Endothelial cell of umbilical vein (primary cell): Measurements from ENCODE around the gene EDN2.

Source experiments
- CTCF ChIP-seq, 2 donors: IDR thresholded peaks; 1 replicate in 1 of 2; 2 replicates in 1 of 2; pipeline ENCODE4 v1.5.1; 2011; ENCODE audit warnings: low read length in 2 of 2, mild to moderate bottlenecking in 2 of 2, moderate library complexity in 2 of 2, control low read depth in 1 of 2, inconsistent platforms in 1 of 2, low read depth in 1 of 2; ENCODE audit not compliant: insufficient read depth in 1 of 2; ENCODE audit errors: extremely low read depth in 1 of 2
- EZH2 ChIP-seq: IDR thresholded peaks from 2 replicates; pipeline ENCODE4 v1.6.1; 2012; ENCODE audit warnings: borderline replicate concordance, low read depth, mild to moderate bottlenecking, moderate library complexity, low read length, inconsistent platforms; ENCODE audit not compliant: severe bottlenecking
- FOS ChIP-seq: IDR thresholded peaks from 2 replicates; pipeline ENCODE4 v1.6.1; 2011; ENCODE audit warnings: mild to moderate bottlenecking, low read length, moderate library complexity, borderline replicate concordance; ENCODE audit not compliant: insufficient read depth
- GATA2 ChIP-seq: IDR thresholded peaks from 2 replicates; pipeline ENCODE4 v1.7.0; 2011; ENCODE audit warnings: low read depth, mild to moderate bottlenecking, moderate library complexity, mixed read lengths, low read length; ENCODE audit not compliant: insufficient read length, insufficient read depth
- JUN ChIP-seq: IDR thresholded peaks from 2 replicates; pipeline ENCODE4 v1.6.1; 2011; ENCODE audit warnings: borderline replicate concordance, low read depth; ENCODE audit not compliant: insufficient read length, insufficient read depth
- MYC ChIP-seq: IDR thresholded peaks from one replicate; pipeline ENCODE4 v1.6.1; 2011; ENCODE audit warnings: mild to moderate bottlenecking, low read depth, low read length
- POLR2A ChIP-seq: IDR thresholded peaks from 2 replicates; pipeline ENCODE4 v1.6.1; 2012; ENCODE audit warnings: low read depth, mild to moderate bottlenecking, control low read depth, low read length
- POLR2AphosphoS5 ChIP-seq: IDR thresholded peaks from 2 replicates; pipeline ENCODE4 v1.6.1; 2012; ENCODE audit warnings: low read depth, mild to moderate bottlenecking, control low read depth, low read length, moderate library complexity; ENCODE audit not compliant: insufficient read depth
- TF ChIP-seq, protein P1 (sequence below): IDR thresholded peaks from 2 replicates; pipeline ENCODE4 v1.6.1; 2011; ENCODE audit not compliant: insufficient read depth, insufficient read length

GRCh38 chr1:41500378-41500777 lies 15.9 kb upstream of the EDN2 start:
- TF ChIP-seq CTCF (IDR thresholded peaks at IDR 0.05; ENCODE audit: extremely low read depth in 1 of 2, insufficient read depth in 1 of 2, low read depth in 1 of 2, low read length in 2 of 2) (no peak), POLR2AphosphoS5 (no peak), FOS (no peak), POLR2A (no peak), EZH2 (no peak), GATA2 (no peak), JUN (no peak), MYC (no peak)
- TF ChIP-seq, protein P1, sequence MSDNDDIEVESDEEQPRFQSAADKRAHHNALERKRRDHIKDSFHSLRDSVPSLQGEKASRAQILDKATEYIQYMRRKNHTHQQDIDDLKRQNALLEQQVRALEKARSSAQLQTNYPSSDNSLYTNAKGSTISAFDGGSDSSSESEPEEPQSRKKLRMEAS, result no peak
